GM12878 (cell line): ENCODE measurements around the gene CRIM1.

Experiments used
- EP300 ChIP-seq, 2 experiments: fragments of 150-350 bp in 1 of 2; IDR thresholded peaks; 2 replicates each; pipeline ENCODE4 v1.6.1; 2011 to 2012; ENCODE audit warnings: low read depth in 2 of 2, low read length in 2 of 2, borderline replicate concordance in 1 of 2, improper control_type of control experiment in 1 of 2, inconsistent platforms in 1 of 2; ENCODE audit not compliant: control insufficient read depth in 1 of 2
- HDAC6 ChIP-seq: fragments of 200-600 bp; sonication (generic); IDR thresholded peaks from one replicate; pipeline ENCODE4 v1.8.0; 2017; ENCODE audit warnings: antibody characterized with exemption; ENCODE audit not compliant: unreplicated experiment
- NRF1 ChIP-seq: conservative IDR thresholded peaks from 2 replicates; pipeline ENCODE4 v1.6.1; 2011; ENCODE audit warnings: mild to moderate bottlenecking, low read depth, low read length, improper control_type of control experiment
- PAX5 ChIP-seq: IDR thresholded peaks from 2 replicates; pipeline ENCODE4 v1.6.1; 2011; ENCODE audit warnings: low read depth, low read length, borderline replicate concordance
- POLR2AphosphoS2 ChIP-seq: IDR thresholded peaks from 2 replicates; pipeline ENCODE4 v1.6.1; 2011; ENCODE audit warnings: low read depth, mild to moderate bottlenecking, low read length, improper control_type of control experiment, moderate library complexity
- SPI1 ChIP-seq: IDR thresholded peaks from 2 replicates; pipeline ENCODE4 v1.6.1; 2011; ENCODE audit warnings: low read depth, mild to moderate bottlenecking, low read length, moderate library complexity, borderline replicate concordance; ENCODE audit not compliant: insufficient read depth
- ZNF24 ChIP-seq: fragments of 450-650 bp; IDR thresholded peaks from 2 replicates; pipeline ENCODE4 v1.6.1; 2017; ENCODE audit warnings: antibody characterized with exemption, mild to moderate bottlenecking
- ZNF274 ChIP-seq: IDR thresholded peaks from one replicate; pipeline ENCODE4 v1.8.0; 2011; ENCODE audit not compliant: insufficient read length, insufficient read depth
- TF ChIP-seq, protein P1 (sequence below): fragments of 150-350 bp; IDR thresholded peaks from 2 replicates; pipeline ENCODE4 v1.6.1; 2014; ENCODE audit warnings: mild to moderate bottlenecking, low read depth, low read length
- TF ChIP-seq, protein P2 (sequence below), 3 experiments: IDR thresholded peaks in 2 of 3; conservative IDR thresholded peaks in 1 of 3; 2 replicates each; pipeline ENCODE4 v1.5.1; 2011; ENCODE audit warnings: low read depth in 3 of 3, low read length in 3 of 3, mild to moderate bottlenecking in 3 of 3, control low read depth in 2 of 3, moderate library complexity in 2 of 3, inconsistent platforms in 1 of 3, mixed read lengths in 1 of 3; ENCODE audit not compliant: control insufficient read depth in 2 of 3, insufficient read depth in 1 of 3; ENCODE audit errors: extremely low read depth in 1 of 3

DNA sequence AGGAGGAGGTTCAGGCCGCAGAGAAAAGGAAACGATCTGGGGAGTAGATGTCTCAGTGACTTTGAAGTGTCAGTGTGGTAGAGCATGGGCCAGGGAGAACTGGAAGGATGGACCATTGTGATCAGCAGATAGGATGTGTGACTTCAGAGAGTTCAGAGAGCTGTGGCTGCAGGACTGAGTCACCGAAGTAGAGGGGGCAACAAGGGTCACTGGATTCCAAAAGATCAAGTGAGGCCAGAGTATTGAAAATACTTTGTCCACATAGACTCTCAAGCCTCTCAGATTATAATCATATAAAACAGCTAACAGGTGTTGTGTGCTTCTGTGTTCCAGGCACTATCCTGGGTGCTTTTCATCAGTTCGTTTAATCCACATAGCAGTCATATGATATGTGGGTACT, 99.4 kb downstream of the CRIM1 start:
- TF ChIP-seq, protein P1, sequence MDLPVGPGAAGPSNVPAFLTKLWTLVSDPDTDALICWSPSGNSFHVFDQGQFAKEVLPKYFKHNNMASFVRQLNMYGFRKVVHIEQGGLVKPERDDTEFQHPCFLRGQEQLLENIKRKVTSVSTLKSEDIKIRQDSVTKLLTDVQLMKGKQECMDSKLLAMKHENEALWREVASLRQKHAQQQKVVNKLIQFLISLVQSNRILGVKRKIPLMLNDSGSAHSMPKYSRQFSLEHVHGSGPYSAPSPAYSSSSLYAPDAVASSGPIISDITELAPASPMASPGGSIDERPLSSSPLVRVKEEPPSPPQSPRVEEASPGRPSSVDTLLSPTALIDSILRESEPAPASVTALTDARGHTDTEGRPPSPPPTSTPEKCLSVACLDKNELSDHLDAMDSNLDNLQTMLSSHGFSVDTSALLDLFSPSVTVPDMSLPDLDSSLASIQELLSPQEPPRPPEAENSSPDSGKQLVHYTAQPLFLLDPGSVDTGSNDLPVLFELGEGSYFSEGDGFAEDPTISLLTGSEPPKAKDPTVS, result no peak
- TF ChIP-seq SPI1 (no peak), EP300 (IDR thresholded peaks at IDR 0.05; ENCODE audit: borderline replicate concordance in 1 of 2, control insufficient read depth in 1 of 2, low read depth in 2 of 2, low read length in 2 of 2) (no peak), POLR2AphosphoS2 (no peak), ZNF24 (no peak), HDAC6 (no peak), ZNF274 (no peak), NRF1 (no peak), PAX5 (no peak)
- TF ChIP-seq, protein P2, sequence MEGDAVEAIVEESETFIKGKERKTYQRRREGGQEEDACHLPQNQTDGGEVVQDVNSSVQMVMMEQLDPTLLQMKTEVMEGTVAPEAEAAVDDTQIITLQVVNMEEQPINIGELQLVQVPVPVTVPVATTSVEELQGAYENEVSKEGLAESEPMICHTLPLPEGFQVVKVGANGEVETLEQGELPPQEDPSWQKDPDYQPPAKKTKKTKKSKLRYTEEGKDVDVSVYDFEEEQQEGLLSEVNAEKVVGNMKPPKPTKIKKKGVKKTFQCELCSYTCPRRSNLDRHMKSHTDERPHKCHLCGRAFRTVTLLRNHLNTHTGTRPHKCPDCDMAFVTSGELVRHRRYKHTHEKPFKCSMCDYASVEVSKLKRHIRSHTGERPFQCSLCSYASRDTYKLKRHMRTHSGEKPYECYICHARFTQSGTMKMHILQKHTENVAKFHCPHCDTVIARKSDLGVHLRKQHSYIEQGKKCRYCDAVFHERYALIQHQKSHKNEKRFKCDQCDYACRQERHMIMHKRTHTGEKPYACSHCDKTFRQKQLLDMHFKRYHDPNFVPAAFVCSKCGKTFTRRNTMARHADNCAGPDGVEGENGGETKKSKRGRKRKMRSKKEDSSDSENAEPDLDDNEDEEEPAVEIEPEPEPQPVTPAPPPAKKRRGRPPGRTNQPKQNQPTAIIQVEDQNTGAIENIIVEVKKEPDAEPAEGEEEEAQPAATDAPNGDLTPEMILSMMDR (IDR thresholded peaks at IDR 0.05 in 2 of 3, conservative IDR thresholded peaks at IDR 0.05 in 1 of 3; ENCODE audit: control insufficient read depth in 2 of 3, extremely low read depth in 1 of 3, insufficient read depth in 1 of 3, low read depth in 3 of 3, low read length in 3 of 3), result no peak
